Measurements from ENCODE around the gene DLGAP1.

DNA sequence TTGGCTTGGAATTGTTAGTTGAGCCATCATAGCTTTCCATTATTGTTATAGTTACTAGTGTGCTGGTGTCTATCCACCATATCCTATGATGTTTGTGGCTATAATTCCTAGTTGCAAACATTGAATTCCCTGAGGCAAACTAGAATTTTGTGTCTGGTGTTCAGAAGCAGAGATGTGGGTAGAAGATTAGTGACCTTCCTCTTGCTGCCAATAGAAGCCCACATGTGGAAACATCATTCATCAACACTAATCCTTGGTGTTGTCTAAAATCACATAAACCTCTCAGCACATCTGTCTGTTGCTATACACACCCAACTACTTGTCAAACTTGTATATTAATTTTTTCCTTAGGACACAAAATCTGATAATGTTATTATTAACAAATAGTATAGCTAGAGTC, 631.0 kb downstream of the DLGAP1 start:
- TF ChIP-seq, protein P1, sequence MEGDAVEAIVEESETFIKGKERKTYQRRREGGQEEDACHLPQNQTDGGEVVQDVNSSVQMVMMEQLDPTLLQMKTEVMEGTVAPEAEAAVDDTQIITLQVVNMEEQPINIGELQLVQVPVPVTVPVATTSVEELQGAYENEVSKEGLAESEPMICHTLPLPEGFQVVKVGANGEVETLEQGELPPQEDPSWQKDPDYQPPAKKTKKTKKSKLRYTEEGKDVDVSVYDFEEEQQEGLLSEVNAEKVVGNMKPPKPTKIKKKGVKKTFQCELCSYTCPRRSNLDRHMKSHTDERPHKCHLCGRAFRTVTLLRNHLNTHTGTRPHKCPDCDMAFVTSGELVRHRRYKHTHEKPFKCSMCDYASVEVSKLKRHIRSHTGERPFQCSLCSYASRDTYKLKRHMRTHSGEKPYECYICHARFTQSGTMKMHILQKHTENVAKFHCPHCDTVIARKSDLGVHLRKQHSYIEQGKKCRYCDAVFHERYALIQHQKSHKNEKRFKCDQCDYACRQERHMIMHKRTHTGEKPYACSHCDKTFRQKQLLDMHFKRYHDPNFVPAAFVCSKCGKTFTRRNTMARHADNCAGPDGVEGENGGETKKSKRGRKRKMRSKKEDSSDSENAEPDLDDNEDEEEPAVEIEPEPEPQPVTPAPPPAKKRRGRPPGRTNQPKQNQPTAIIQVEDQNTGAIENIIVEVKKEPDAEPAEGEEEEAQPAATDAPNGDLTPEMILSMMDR (IDR thresholded peaks at IDR 0.05) = no peak
- no peak for TF ChIP-seq EP300 (IDR thresholded peaks at IDR 0.05)
- no peak for TF ChIP-seq POLR2AphosphoS5 (IDR thresholded peaks at IDR 0.05)
